Measurements from ENCODE around the gene BUD31. TPM values are rescaled to one million over a fixed set of nuclear protein-coding genes. Genes with fewer than 3 reads are reported as not detected.

BUD31 gene
- total and polyA plus RNA-seq, 11 donors: 26.1 to 87.8 (median 47.4) TPM

GRCh38 chr7:99373091-99374066, 35.4 kb upstream of the BUD31 start:
- H3K4me3 ChIP-seq: peak overlapping the region; percentile 71 to 96 (median 90)
- TF ChIP-seq POLR2A (IDR thresholded peaks at IDR 0.05) (no peak), CTCF (IDR thresholded peaks at IDR 0.05) (no peak)
- 90 to 92% (median 90%) methylated on average over 41 of the region's 41 CpGs for WGBS, 4 donors
- no peaks in the 10 kb centered on the region for H3K9me3 ChIP-seq
- DNase-seq (no peak), ATAC-seq (no peak)
- intact Hi-C loops (cut with DNase I): loop anchor here in 4 of 10 donors (2.0 to 5.0 kb wide), 3 partner anchors 19 to 35 kb away; partner anchors contain the start of genes BUD31 (in 4 of the 4) and PDAP1 (in 4 of the 4)
- peaks cover 0 to 48% (median 14%) of the 10 kb centered on the region in 12 donors for H3K4me1 ChIP-seq
- no peaks in the 10 kb centered on the region for H3K27me3 ChIP-seq
- H3K27ac ChIP-seq: peak overlapping the region in 11 of 12 donors; percentile 87 to 97 (median 94)
- peaks cover 0 to 31% (median 15%) of the 10 kb centered on the region in 9 donors for H3K36me3 ChIP-seq

GRCh38 chr7:99374111-99375064, 34.4 kb upstream of the BUD31 start, which contains the start of gene ARPC1B:
ARPC1B (plus strand) TSS chr7:99374730; CDS start chr7:99385715, 10,985 bp downstream.
- 4 to 19% (median 8%) methylated on average over 8 to 95 of the region's 95 CpGs for WGBS, 4 donors
- DNase-seq (peak; percentile 87 to 93 (median 90)), ATAC-seq (peak; percentile 16 to 77 (median 69))
- no peaks in the 10 kb centered on the region for H3K27me3 ChIP-seq
- intact Hi-C loops (cut with DNase I): loop anchor here in 4 of 10 donors (2.0 to 5.0 kb wide), 3 partner anchors 18 to 34 kb away; partner anchors contain the start of genes BUD31 (in 4 of the 4) and PDAP1 (in 4 of the 4)
- H3K27ac ChIP-seq: peak within 1 kb of the TSS; percentile 87 to 97 (median 94)
- TF ChIP-seq CTCF (IDR thresholded peaks at IDR 0.05) (no peak), POLR2A (IDR thresholded peaks at IDR 0.05) (peak in 1 of 2 donors; percentile 55)
- H3K36me3 ChIP-seq: peaks cover 0 to 24% (median 11%) of the 10 kb centered on the region in 9 donors
- peaks cover 0 to 58% (median 20%) of the 10 kb centered on the region in 12 donors for H3K4me1 ChIP-seq
- no peaks in the 10 kb centered on the region for H3K9me3 ChIP-seq
- H3K4me3 ChIP-seq: peak within 1 kb of the TSS; percentile 71 to 96 (median 90)

GRCh38 chr7:99375070-99375807, 33.5 kb upstream of the BUD31 start:
- TF ChIP-seq CTCF (IDR thresholded peaks at IDR 0.05) (no peak), POLR2A (IDR thresholded peaks at IDR 0.05) (peak in 1 of 2 donors; percentile 48)
- WGBS, 4 donors: 5 to 31% (median 9%) methylated on average over 8 to 58 of the region's 58 CpGs
- peaks cover 0 to 66% (median 28%) of the 10 kb centered on the region in 12 donors for H3K4me1 ChIP-seq

More at GRCh38 chr7:99375070-99375807, 33.5 kb upstream of the BUD31 start:
- Histone ChIP-seq H3K36me3 (peaks cover 0 to 24% (median 11%) of the 10 kb centered on the region in 9 donors), H3K4me3 (peak overlapping the region; percentile 71 to 96 (median 90)), H3K27me3 (no peaks in the 10 kb centered on the region), H3K9me3 (no peaks in the 10 kb centered on the region), H3K27ac (peak overlapping the region; percentile 87 to 97 (median 94))
- intact Hi-C loops (cut with DNase I): loop anchor here in 3 of 10 donors (2.0 kb wide), 2 partner anchors 18 to 34 kb away; partner anchors contain the start of genes BUD31 (in 3 of the 3) and PDAP1 (in 3 of the 3)
- peak; percentile 27 to 84 (median 76) for ATAC-seq
- DNase-seq: peak; percentile 85 to 92 (median 86)
